GM12878 (cell line): ENCODE measurements around the gene INTU.
"Not testable (repeated sequence)": the region's sequence is repeated elsewhere in the genome, so short reads cannot be mapped to it uniquely, and the experiment has no call there.

Experiments used
- ATF3 ChIP-seq: IDR thresholded peaks from 2 replicates; pipeline ENCODE4 v1.6.1; 2011; ENCODE audit warnings: low read depth, mild to moderate bottlenecking, low read length, moderate library complexity, borderline replicate concordance; ENCODE audit errors: extremely low read depth
- CBFB ChIP-seq: IDR thresholded peaks from 2 replicates; pipeline ENCODE4 v1.6.1; 2016; ENCODE audit warnings: antibody characterized with exemption, low read depth
- EZH2 ChIP-seq: IDR thresholded peaks from 2 replicates; pipeline ENCODE4 v1.6.1; 2012; ENCODE audit warnings: low read depth, mild to moderate bottlenecking, control low read depth, inconsistent platforms, low read length, borderline replicate concordance; ENCODE audit not compliant: control insufficient read depth
- NFYA ChIP-seq: IDR thresholded peaks from 2 replicates; pipeline ENCODE4 v1.6.1; 2011; ENCODE audit warnings: low read depth, mild to moderate bottlenecking, low read length, improper control_type of control experiment, borderline replicate concordance
- POLR2A ChIP-seq: IDR thresholded peaks from 2 replicates; pipeline ENCODE4 v1.6.1; 2011; ENCODE audit warnings: low read depth, mild to moderate bottlenecking, low read length
- POLR2AphosphoS5 ChIP-seq: IDR thresholded peaks from 2 replicates; pipeline ENCODE4 v1.6.1; 2011; ENCODE audit warnings: mild to moderate bottlenecking, low read length, inconsistent platforms
- SP1 ChIP-seq: IDR thresholded peaks from one replicate; pipeline ENCODE4 v1.6.1; 2011; ENCODE audit warnings: low read depth, low read length
- SRF ChIP-seq, 2 experiments: IDR thresholded peaks; 2 replicates each; pipeline ENCODE4 v1.6.1; 2011; ENCODE audit warnings: low read depth in 2 of 2, low read length in 2 of 2, mild to moderate bottlenecking in 1 of 2, moderate library complexity in 1 of 2
- TBL1XR1 ChIP-seq: IDR thresholded peaks from 2 replicates; pipeline ENCODE4 v1.6.1; 2012; ENCODE audit warnings: low read depth, low read length, improper control_type of control experiment
- TF ChIP-seq, protein P1 (sequence below), 3 experiments: IDR thresholded peaks in 2 of 3; conservative IDR thresholded peaks in 1 of 3; 2 replicates each; pipeline ENCODE4 v1.5.1; 2011; ENCODE audit warnings: low read depth in 3 of 3, low read length in 3 of 3, mild to moderate bottlenecking in 3 of 3, control low read depth in 2 of 3, moderate library complexity in 2 of 3, inconsistent platforms in 1 of 3, mixed read lengths in 1 of 3; ENCODE audit not compliant: control insufficient read depth in 2 of 3, insufficient read depth in 1 of 3; ENCODE audit errors: extremely low read depth in 1 of 3

DNA sequence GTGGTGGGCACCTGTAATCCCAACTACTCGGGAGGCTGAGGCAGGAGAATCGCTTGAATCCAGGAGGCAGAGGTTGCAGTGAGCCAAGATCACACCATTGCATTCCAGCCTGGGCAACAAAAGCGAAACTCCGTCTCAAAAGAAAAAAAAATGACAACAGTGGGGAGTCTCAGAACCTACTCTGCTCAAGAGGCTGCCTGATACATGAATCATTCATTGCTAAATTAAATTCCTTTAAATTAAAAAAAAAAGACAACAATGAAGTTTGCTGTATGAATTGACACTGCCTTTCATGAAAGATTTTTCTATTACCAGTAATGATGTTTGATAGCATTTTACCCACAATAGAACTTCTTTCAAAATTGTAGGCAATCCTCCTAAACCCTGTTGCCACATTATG, 46.3 kb upstream of the INTU start:
- TF ChIP-seq TBL1XR1; CBFB; POLR2A; SP1; POLR2AphosphoS5; NFYA; EZH2; ATF3; SRF (IDR thresholded peaks at IDR 0.05; ENCODE audit: low read depth in 2 of 2, low read length in 2 of 2): not testable (repeated sequence)
- TF ChIP-seq, protein P1, sequence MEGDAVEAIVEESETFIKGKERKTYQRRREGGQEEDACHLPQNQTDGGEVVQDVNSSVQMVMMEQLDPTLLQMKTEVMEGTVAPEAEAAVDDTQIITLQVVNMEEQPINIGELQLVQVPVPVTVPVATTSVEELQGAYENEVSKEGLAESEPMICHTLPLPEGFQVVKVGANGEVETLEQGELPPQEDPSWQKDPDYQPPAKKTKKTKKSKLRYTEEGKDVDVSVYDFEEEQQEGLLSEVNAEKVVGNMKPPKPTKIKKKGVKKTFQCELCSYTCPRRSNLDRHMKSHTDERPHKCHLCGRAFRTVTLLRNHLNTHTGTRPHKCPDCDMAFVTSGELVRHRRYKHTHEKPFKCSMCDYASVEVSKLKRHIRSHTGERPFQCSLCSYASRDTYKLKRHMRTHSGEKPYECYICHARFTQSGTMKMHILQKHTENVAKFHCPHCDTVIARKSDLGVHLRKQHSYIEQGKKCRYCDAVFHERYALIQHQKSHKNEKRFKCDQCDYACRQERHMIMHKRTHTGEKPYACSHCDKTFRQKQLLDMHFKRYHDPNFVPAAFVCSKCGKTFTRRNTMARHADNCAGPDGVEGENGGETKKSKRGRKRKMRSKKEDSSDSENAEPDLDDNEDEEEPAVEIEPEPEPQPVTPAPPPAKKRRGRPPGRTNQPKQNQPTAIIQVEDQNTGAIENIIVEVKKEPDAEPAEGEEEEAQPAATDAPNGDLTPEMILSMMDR (IDR thresholded peaks at IDR 0.05 in 2 of 3, conservative IDR thresholded peaks at IDR 0.05 in 1 of 3; ENCODE audit: control insufficient read depth in 2 of 3, extremely low read depth in 1 of 3, insufficient read depth in 1 of 3, low read depth in 3 of 3, low read length in 3 of 3): not testable (repeated sequence)
